ENCODE results near the gene SOBP. TPM values are rescaled to one million over a fixed set of nuclear protein-coding genes. Genes with fewer than 3 reads are reported as not detected.

Gene SOBP
- total RNA-seq, 2 experiments from 2014 or later: 0.05 to 0.17 TPM

DNA sequence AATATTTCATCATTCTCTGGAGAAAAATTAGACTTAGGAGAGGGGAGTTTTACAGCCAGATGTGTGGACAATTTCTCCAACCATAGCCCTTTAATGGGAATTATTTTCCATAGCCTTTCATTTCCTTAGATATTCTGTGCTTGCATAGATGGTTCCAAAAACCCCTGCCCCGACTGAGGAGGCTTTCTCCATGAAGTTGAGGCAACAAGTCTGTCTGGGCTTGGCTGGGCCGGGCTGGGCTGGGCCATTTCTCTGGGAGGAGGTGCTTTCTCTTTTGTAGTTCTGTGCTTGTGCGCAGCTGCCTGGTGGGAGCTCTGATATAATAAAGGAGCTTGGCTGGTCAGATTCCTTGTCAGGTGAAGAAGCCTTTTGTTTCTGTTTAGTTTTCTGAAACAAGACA, 71.4 kb downstream of the SOBP start:
- Histone ChIP-seq H3K27me3 (ENCODE audit: control insufficient read depth in 1 of 2, insufficient read depth in 2 of 2, low read length in 2 of 2) (peaks cover 0 to 10% of the 10 kb centered on the region in 2 experiments), H3K4me3 (ENCODE audit: low read length) (no peak overlapping the region), H3K27ac (ENCODE audit: low read depth in 1 of 2, low read length in 2 of 2) (no peak overlapping the region), H3K36me3 (ENCODE audit: insufficient read depth, low read length) (no peaks in the 10 kb centered on the region), H3K4me1 (ENCODE audit: insufficient read depth, low read length) (no peaks in the 10 kb centered on the region), H3K9me3 (ENCODE audit: control insufficient read depth in 1 of 2, insufficient read depth in 1 of 2, low read length in 2 of 2) (no peaks in the 10 kb centered on the region)
- Mint-ChIP-seq H3K36me3 (ENCODE audit: low read depth) (no peaks in the 10 kb centered on the region), H3K27me3 (peaks cover 48% of the 10 kb centered on the region), H3K27ac (no peak overlapping the region), H3K4me1 (ENCODE audit: low read depth) (no peaks in the 10 kb centered on the region), H3K4me3 (no peak overlapping the region), H3K9me3 (no peaks in the 10 kb centered on the region)
- TF ChIP-seq, protein P1, sequence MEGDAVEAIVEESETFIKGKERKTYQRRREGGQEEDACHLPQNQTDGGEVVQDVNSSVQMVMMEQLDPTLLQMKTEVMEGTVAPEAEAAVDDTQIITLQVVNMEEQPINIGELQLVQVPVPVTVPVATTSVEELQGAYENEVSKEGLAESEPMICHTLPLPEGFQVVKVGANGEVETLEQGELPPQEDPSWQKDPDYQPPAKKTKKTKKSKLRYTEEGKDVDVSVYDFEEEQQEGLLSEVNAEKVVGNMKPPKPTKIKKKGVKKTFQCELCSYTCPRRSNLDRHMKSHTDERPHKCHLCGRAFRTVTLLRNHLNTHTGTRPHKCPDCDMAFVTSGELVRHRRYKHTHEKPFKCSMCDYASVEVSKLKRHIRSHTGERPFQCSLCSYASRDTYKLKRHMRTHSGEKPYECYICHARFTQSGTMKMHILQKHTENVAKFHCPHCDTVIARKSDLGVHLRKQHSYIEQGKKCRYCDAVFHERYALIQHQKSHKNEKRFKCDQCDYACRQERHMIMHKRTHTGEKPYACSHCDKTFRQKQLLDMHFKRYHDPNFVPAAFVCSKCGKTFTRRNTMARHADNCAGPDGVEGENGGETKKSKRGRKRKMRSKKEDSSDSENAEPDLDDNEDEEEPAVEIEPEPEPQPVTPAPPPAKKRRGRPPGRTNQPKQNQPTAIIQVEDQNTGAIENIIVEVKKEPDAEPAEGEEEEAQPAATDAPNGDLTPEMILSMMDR (IDR thresholded peaks at IDR 0.05): no peak
- ChIA-PET CTCF (interaction anchor here (0.7 kb wide), 2 partner anchors 67 to 209 kb away, joined by 3 read pairs; no protein-coding TSS in a partner anchor), POLR2A (no interaction called here)
- ATAC-seq (ENCODE audit: poor library complexity) (no peak), DNase-seq (no peak)
- intact Hi-C loops (cut with DNase I, micrococcal nuclease): no loop called here

DNA sequence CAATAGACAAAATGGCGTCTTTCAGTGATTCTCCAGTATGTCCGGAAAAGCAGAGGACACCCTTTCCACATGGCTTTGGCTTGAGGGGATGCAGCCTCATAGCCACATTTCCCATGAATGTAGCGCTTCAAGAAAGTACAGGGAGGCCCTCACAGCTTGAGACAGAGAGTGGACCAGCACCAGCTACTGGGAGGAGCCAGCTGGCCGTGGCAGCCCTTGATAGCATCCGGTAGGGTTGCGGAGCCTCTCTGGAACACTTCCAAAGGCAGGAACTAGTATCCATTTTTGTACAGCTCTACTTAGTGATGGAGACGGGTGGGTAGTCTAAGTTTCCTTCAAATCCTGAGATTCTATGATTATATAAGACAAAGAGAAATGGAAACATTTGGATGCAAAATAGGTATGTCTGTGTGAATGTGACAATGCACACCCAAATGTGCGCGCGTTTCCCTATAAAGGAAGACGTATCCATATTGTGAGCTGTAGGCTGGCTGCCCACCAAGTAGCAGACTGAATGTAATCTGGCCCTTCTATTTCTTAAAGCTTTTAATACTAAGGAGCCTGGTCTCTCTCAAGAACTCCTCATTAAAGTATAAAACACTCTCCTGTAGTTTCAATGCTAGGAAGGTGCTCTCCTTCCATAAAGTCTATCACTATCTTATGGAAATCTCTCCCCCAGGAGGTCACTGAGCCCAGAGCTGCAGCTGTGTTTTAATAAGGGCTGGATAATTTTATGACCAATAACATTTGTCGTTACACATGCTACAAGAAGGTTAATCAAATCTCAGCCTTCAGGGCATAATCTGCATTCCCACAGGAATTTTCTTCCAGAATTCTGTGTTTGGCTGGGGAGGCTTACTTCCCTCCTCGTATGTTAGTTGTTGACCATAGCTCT, 74.0 kb downstream of the SOBP start:
- no peaks in the 10 kb centered on the region for H3K4me1 Mint-ChIP-seq (ENCODE audit: low read depth)
- H3K27me3 ChIP-seq (ENCODE audit: control insufficient read depth in 1 of 2, insufficient read depth in 2 of 2, low read length in 2 of 2): peaks cover 4 to 15% of the 10 kb centered on the region in 2 experiments
- H3K36me3 ChIP-seq (ENCODE audit: insufficient read depth, low read length): no peaks in the 10 kb centered on the region
- no peak overlapping the region for H3K27ac ChIP-seq (ENCODE audit: low read depth in 1 of 2, low read length in 2 of 2)
- no peaks in the 10 kb centered on the region for H3K9me3 ChIP-seq (ENCODE audit: control insufficient read depth in 1 of 2, insufficient read depth in 1 of 2, low read length in 2 of 2)
- no peak overlapping the region for H3K27ac Mint-ChIP-seq
- peaks cover 59% of the 10 kb centered on the region for H3K27me3 Mint-ChIP-seq
- H3K4me1 ChIP-seq (ENCODE audit: insufficient read depth, low read length): no peaks in the 10 kb centered on the region
- ATAC-seq (ENCODE audit: poor library complexity) (no peak), DNase-seq (no peak)
- H3K4me3 ChIP-seq (ENCODE audit: low read length): no peak overlapping the region
- intact Hi-C loops (cut with DNase I, micrococcal nuclease): no loop called here
- H3K36me3 Mint-ChIP-seq (ENCODE audit: low read depth): no peaks in the 10 kb centered on the region
- POLR2A ChIA-PET: no interaction called here
- H3K4me3 Mint-ChIP-seq: no peak overlapping the region
- no peaks in the 10 kb centered on the region for H3K9me3 Mint-ChIP-seq
- CTCF ChIA-PET: no interaction called here
- TF ChIP-seq, protein P1 (IDR thresholded peaks at IDR 0.05): no peak

DNA sequence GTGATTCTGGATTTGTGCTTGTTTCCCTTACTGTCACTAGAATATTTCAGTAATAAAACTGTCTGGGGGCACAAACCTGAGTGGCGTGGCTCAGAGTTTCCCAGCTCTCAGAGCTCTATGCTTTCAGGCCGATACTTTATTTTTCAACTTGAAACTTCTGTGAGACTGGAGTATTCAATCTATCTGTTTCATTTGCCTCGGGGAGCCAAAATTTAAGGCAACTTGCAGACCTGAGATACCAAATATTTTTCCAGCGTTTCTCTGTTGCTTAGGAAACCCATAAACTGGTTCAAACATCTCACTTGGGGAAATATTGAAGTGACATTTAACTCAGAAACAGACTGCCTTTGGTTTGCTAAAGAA, 74.7 kb downstream of the SOBP start:
- POLR2A ChIA-PET: no interaction called here
- H3K4me3 ChIP-seq (ENCODE audit: low read length): no peak overlapping the region
- CTCF ChIA-PET: no interaction called here

More for the DNA sequence above, 74.7 kb downstream of the SOBP start:
- Mint-ChIP-seq H3K9me3 (no peaks in the 10 kb centered on the region), H3K27me3 (peaks cover 58% of the 10 kb centered on the region), H3K4me1 (ENCODE audit: low read depth) (no peaks in the 10 kb centered on the region), H3K27ac (no peak overlapping the region), H3K36me3 (ENCODE audit: low read depth) (no peaks in the 10 kb centered on the region), H3K4me3 (no peak overlapping the region)
- Histone ChIP-seq H3K27ac (ENCODE audit: low read depth in 1 of 2, low read length in 2 of 2) (no peak overlapping the region), H3K9me3 (ENCODE audit: control insufficient read depth in 1 of 2, insufficient read depth in 1 of 2, low read length in 2 of 2) (no peaks in the 10 kb centered on the region), H3K4me1 (ENCODE audit: insufficient read depth, low read length) (no peaks in the 10 kb centered on the region), H3K27me3 (ENCODE audit: control insufficient read depth in 1 of 2, insufficient read depth in 2 of 2, low read length in 2 of 2) (peaks cover 4 to 15% of the 10 kb centered on the region in 2 experiments), H3K36me3 (ENCODE audit: insufficient read depth, low read length) (no peaks in the 10 kb centered on the region)
- DNase-seq (no peak), ATAC-seq (ENCODE audit: poor library complexity) (no peak)
- TF ChIP-seq, protein P1 (IDR thresholded peaks at IDR 0.05): no peak
- intact Hi-C loops (cut with DNase I, micrococcal nuclease): no loop called here
